Hepatocyte (in vitro differentiated cells): ENCODE measurements around the gene HHEX. TPM values are rescaled to one million over a fixed set of nuclear protein-coding genes. Genes with fewer than 3 reads are reported as not detected.
"Not testable (repeated sequence)": the region's sequence is repeated elsewhere in the genome, so short reads cannot be mapped to it uniquely, and the experiment has no call there.

ENCODE experiments used
- DNase-seq: peaks from one replicate; pipeline ENCODE4 v3.0.0-alpha.2; 2016; ENCODE audit warnings: low spot score
- H2AFZ ChIP-seq: fragments of 200-600 bp; sonication (generic); 2 replicates; pipeline ENCODE4 v1.6.0; 2016; ENCODE audit warnings: antibody characterized with exemption, mild to moderate bottlenecking
- H3K27ac ChIP-seq: fragments of 200-600 bp; sonication (generic); 2 replicates; pipeline ENCODE4 v1.5.1; 2016; ENCODE audit warnings: mild to moderate bottlenecking
- H3K27me3 ChIP-seq: fragments of 200-600 bp; sonication (generic); 2 replicates; pipeline ENCODE4 v1.6.1; 2016
- H3K36me3 ChIP-seq: fragments of 200-600 bp; sonication (generic); replicated peaks from 2 replicates; pipeline ENCODE4 v1.5.1; 2016; ENCODE audit warnings: low read depth; ENCODE audit not compliant: insufficient read depth
- H3K4me1 ChIP-seq: fragments of 200-600 bp; sonication (generic); 2 replicates; pipeline ENCODE4 v1.5.1; 2016; ENCODE audit warnings: mild to moderate bottlenecking, moderate library complexity; ENCODE audit not compliant: insufficient read depth
- H3K4me2 ChIP-seq: fragments of 200-600 bp; sonication (generic); 2 replicates; pipeline ENCODE4 v1.6.0; 2016
- H3K4me3 ChIP-seq: fragments of 200-600 bp; sonication (generic); 2 replicates; pipeline ENCODE4 v1.5.1; 2016; ENCODE audit warnings: mild to moderate bottlenecking
- H3K79me2 ChIP-seq: fragments of 200-600 bp; sonication (generic); 2 replicates; pipeline ENCODE4 v1.6.0; 2017; ENCODE audit warnings: mild to moderate bottlenecking
- H3K9me2 ChIP-seq: fragments of 200-600 bp; sonication (generic); replicated peaks from 2 replicates; pipeline ENCODE4 v1.6.0; 2017; ENCODE audit warnings: mild to moderate bottlenecking; ENCODE audit not compliant: insufficient read depth
- H3K9me3 ChIP-seq: fragments of 200-600 bp; sonication (generic); 2 replicates; pipeline ENCODE4 v1.5.1; 2016; ENCODE audit warnings: low read depth, mild to moderate bottlenecking
- H4K20me1 ChIP-seq: fragments of 200-600 bp; sonication (generic); 2 replicates; pipeline ENCODE4 v1.6.0; 2016; ENCODE audit warnings: mild to moderate bottlenecking; ENCODE audit not compliant: insufficient read depth, poor library complexity, severe bottlenecking
- CTCF ChIP-seq: fragments of 200-600 bp; sonication (generic); IDR thresholded peaks from 2 replicates; pipeline ENCODE4 v1.5.1; 2016; ENCODE audit warnings: antibody characterized with exemption, mild to moderate bottlenecking; ENCODE audit not compliant: poor library complexity
- EZH2 ChIP-seq: fragments of 200-600 bp; sonication (generic); IDR thresholded peaks from 2 replicates; pipeline ENCODE4 v1.6.1; 2016; ENCODE audit warnings: antibody characterized with exemption, mild to moderate bottlenecking, borderline replicate concordance
- EZH2phosphoT487 ChIP-seq: fragments of 200-600 bp; sonication (generic); IDR thresholded peaks from one replicate; pipeline ENCODE4 v1.6.1; 2018; ENCODE audit warnings: antibody characterized with exemption, mild to moderate bottlenecking, low read depth, moderate library complexity; ENCODE audit not compliant: unreplicated experiment, severe bottlenecking
- WGBS: methylation state at CpG from one replicate; pipeline ENCODE4 v1.1.6; 2016; ENCODE audit warnings: low lambda C conversion rate; ENCODE audit errors: missing lambda C conversion rate; 5-methylcytosine and 5-hydroxymethylcytosine counted together
- polyA plus RNA-seq: library from polyadenylated mRNA; unstranded; fragments of >200 nt; fragmentation: Nextera tagmentation; extraction: Ambion mirVana; gene quantifications from 2 replicates; pipeline ENCODE4 v1.2.1, GENCODE V29; 2016
- total RNA-seq: library from RNA; depleted of rRNA; stranded (reverse); fragments of >200 nt; gene quantifications from 2 replicates; pipeline ENCODE4 v1.2.3, GENCODE V29; 2014

HHEX gene
- total and polyA plus RNA-seq, 2 experiments from 2014 or later: 15.1 to 18.4 TPM

GRCh38 chr10:92734301-92734700 lies 44.5 kb downstream of the HHEX start:
- no peaks in the 10 kb centered on the region for H3K36me3 ChIP-seq
- H4K20me1 ChIP-seq: no peaks in the 10 kb centered on the region
- no peaks in the 10 kb centered on the region for H3K9me3 ChIP-seq
- no peaks in the 10 kb centered on the region for H3K4me1 ChIP-seq
- no peak overlapping the region for H2AFZ ChIP-seq
- no peak overlapping the region for H3K27ac ChIP-seq
- no peak overlapping the region for H3K4me3 ChIP-seq
- no peak overlapping the region for H3K4me2 ChIP-seq
- H3K9me2 ChIP-seq: no peaks in the 10 kb centered on the region
- no peak for DNase-seq
- TF ChIP-seq CTCF (no peak), EZH2phosphoT487 (no peak), EZH2 (no peak)
- no peaks in the 10 kb centered on the region for H3K79me2 ChIP-seq
- H3K27me3 ChIP-seq: peaks cover 4% of the 10 kb centered on the region

DNA sequence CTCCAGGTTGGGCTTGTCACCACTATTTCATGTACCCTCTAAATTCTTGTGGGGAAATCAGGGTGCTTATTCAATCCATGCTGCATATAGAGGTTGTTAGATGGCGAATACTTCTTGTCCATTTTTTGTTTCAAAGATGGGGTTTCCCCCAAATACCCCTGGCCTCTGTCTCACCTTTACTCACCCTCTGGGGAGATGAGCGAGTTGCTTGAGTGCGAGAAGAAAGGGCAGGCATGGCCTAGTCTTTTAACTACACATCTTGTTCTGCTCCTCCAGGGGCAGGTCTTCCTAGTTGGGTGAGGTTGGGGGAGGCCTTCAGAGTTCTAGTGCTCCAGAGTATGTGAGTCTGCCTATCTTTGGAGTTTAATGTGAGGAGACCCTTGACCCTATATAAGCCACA lies 46.2 kb downstream of the HHEX start:
- H3K9me2 ChIP-seq: no peaks in the 10 kb centered on the region
- no peak overlapping the region for H3K27ac ChIP-seq
- no peaks in the 10 kb centered on the region for H3K36me3 ChIP-seq
- H3K4me3 ChIP-seq: no peak overlapping the region
- no peaks in the 10 kb centered on the region for H3K4me1 ChIP-seq
- no peaks in the 10 kb centered on the region for H4K20me1 ChIP-seq
- no peaks in the 10 kb centered on the region for H3K9me3 ChIP-seq
- no peak overlapping the region for H2AFZ ChIP-seq
- peaks cover 4% of the 10 kb centered on the region for H3K27me3 ChIP-seq
- H3K4me2 ChIP-seq: no peak overlapping the region
- WGBS: 99% methylated on average over 3 of the region's 3 CpGs
- H3K79me2 ChIP-seq: no peaks in the 10 kb centered on the region
- TF ChIP-seq EZH2 (no peak), EZH2phosphoT487 (no peak), CTCF (no peak)
- DNase-seq: no peak

GRCh38 chr10:92737484-92737883 lies 47.7 kb downstream of the HHEX start:
- H2AFZ ChIP-seq: no peak overlapping the region
- no peaks in the 10 kb centered on the region for H4K20me1 ChIP-seq
- no peaks in the 10 kb centered on the region for H3K36me3 ChIP-seq
- no peak overlapping the region for H3K27ac ChIP-seq
- H3K9me3 ChIP-seq: no peaks in the 10 kb centered on the region
- no peak overlapping the region for H3K4me3 ChIP-seq
- no peak for TF ChIP-seq CTCF
- no peak for TF ChIP-seq EZH2phosphoT487
- no peak for TF ChIP-seq EZH2
- WGBS: 93% methylated on average over 7 of the region's 7 CpGs
- no peaks in the 10 kb centered on the region for H3K79me2 ChIP-seq
- no peaks in the 10 kb centered on the region for H3K4me1 ChIP-seq
- H3K27me3 ChIP-seq: peaks cover 4% of the 10 kb centered on the region
- no peak for DNase-seq
- no peaks in the 10 kb centered on the region for H3K9me2 ChIP-seq
- H3K4me2 ChIP-seq: no peak overlapping the region

- no peak overlapping the region for H2AFZ ChIP-seq
- H3K4me3 ChIP-seq: no peak overlapping the region
- no peaks in the 10 kb centered on the region for H3K36me3 ChIP-seq
- H3K9me3 ChIP-seq: no peaks in the 10 kb centered on the region
- no peaks in the 10 kb centered on the region for H3K9me2 ChIP-seq
- WGBS: 93% methylated on average over 3 of the region's 3 CpGs
- no peaks in the 10 kb centered on the region for H4K20me1 ChIP-seq
- TF ChIP-seq EZH2 (no peak), EZH2phosphoT487 (no peak)
- no peak overlapping the region for H3K27ac ChIP-seq
- no peak for DNase-seq
- H3K4me1 ChIP-seq: no peaks in the 10 kb centered on the region
- H3K27me3 ChIP-seq: no peaks in the 10 kb centered on the region
- no peak overlapping the region for H3K4me2 ChIP-seq
- H3K79me2 ChIP-seq: no peaks in the 10 kb centered on the region
These were observed 51.0 kb downstream of the HHEX start for GRCh38 chr10:92740762-92741161.

DNA sequence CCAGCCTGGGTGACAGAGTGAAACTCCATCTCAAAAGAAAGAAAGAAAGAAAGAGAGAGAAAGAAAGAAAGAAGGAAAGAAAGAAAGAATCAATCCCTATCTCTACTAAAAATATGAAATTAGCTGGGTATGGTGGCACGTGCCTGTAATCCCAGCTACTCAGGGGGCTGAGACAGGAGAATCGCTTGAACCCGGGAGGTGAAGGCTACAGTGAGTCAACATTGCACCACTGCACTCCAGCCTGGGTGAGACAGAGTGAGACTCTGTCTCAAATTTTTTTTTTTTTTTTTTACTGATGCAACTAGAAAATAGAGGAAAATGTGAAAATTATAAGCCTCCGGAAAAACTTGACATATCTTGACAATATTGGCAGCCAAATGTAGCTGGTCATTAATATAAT lies 52.0 kb downstream of the HHEX start:
- H3K79me2 ChIP-seq, H3K36me3 ChIP-seq, H2AFZ ChIP-seq, H3K27ac ChIP-seq, H3K9me3 ChIP-seq, H4K20me1 ChIP-seq, H3K4me1 ChIP-seq, H3K9me2 ChIP-seq, H3K27me3 ChIP-seq, H3K4me3 ChIP-seq, DNase-seq, H3K4me2 ChIP-seq: not testable (repeated sequence)
- 85% methylated on average over 4 of the region's 4 CpGs for WGBS
